Measurements from ENCODE around the gene VGF. TPM values are rescaled to one million over a fixed set of nuclear protein-coding genes. Genes with fewer than 3 reads are reported as not detected.
"Not testable (repeated sequence)": the region's sequence is repeated elsewhere in the genome, so short reads cannot be mapped to it uniquely, and the experiment has no call there.

The VGF gene
- total RNA-seq, 2 experiments from 2014 or later = 1.5 TPM; not detected in 1

DNA sequence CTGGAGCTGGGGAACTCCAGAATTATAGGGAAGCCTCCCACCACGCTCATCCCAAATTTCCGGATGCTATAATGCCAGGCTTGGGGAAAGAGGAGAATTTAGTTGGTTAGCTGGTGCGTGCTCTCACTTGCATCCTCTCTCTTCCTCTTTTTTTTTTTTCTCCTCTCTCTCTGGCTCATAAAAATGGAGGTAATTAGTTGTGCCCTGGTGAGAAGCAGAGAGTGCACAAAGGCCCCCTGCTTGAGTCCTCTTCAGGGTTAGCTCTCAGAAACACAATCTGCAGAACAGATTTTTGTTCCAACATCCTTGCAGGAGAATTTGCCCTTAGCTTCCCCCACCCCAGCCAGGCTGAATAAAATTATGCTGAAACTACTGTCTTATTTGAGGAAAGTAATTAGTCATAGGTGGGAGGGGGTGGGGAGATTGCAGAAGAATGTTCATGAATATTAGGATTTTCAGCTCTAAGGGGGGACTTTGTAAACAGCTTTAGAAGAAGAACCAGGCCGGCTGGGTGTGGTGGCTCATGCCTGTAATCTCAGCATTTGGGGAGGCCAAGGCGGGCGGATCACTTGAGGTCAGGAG, 30.9 kb downstream of the VGF start:
- no peaks in the 10 kb centered on the region for H3K36me3 ChIP-seq (ENCODE audit: insufficient read depth, low read length)
- H3K9me2 ChIP-seq (ENCODE audit: insufficient read depth, low read length) = no peaks in the 10 kb centered on the region
- BruUV-seq (replicated peaks) = no TSS peak
- H3K9me3 ChIP-seq (ENCODE audit: low read length) = no peaks in the 10 kb centered on the region
- intact Hi-C loops (cut with micrococcal nuclease; ENCODE audit: unreplicated experiment) = no loop called here
- DNase-seq (ENCODE audit: low spot score) = no peak
- H2AFZ ChIP-seq (ENCODE audit: low read length) = no peak overlapping the region
- H3K4me1 ChIP-seq (ENCODE audit: insufficient read depth, low read length, poor library complexity, severe bottlenecking) = peaks cover 8% of the 10 kb centered on the region
- no peak for TF ChIP-seq EZH2phosphoT487 (IDR thresholded peaks at IDR 0.05; ENCODE audit: borderline replicate concordance, low read depth, low read length)
- TF ChIP-seq, protein P1, sequence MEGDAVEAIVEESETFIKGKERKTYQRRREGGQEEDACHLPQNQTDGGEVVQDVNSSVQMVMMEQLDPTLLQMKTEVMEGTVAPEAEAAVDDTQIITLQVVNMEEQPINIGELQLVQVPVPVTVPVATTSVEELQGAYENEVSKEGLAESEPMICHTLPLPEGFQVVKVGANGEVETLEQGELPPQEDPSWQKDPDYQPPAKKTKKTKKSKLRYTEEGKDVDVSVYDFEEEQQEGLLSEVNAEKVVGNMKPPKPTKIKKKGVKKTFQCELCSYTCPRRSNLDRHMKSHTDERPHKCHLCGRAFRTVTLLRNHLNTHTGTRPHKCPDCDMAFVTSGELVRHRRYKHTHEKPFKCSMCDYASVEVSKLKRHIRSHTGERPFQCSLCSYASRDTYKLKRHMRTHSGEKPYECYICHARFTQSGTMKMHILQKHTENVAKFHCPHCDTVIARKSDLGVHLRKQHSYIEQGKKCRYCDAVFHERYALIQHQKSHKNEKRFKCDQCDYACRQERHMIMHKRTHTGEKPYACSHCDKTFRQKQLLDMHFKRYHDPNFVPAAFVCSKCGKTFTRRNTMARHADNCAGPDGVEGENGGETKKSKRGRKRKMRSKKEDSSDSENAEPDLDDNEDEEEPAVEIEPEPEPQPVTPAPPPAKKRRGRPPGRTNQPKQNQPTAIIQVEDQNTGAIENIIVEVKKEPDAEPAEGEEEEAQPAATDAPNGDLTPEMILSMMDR (conservative IDR thresholded peaks at IDR 0.05; ENCODE audit: low read length) = no peak
- no peak overlapping the region for H3K4me2 ChIP-seq (ENCODE audit: low read length)
- H3K4me3 ChIP-seq (ENCODE audit: low read depth, low read length, poor library complexity, severe bottlenecking) = no peak overlapping the region
- H4K20me1 ChIP-seq (ENCODE audit: insufficient read depth, low read length) = no peaks in the 10 kb centered on the region
- H3K79me2 ChIP-seq (ENCODE audit: insufficient read depth, low read depth, low read length) = no peaks in the 10 kb centered on the region
- ChIA-PET CTCF (ENCODE audit: unreplicated experiment) (no interaction called here), POLR2A (interaction anchor here (0.7 to 0.9 kb wide), 2 partner anchors 21 to 1996 kb away, joined by 3 read pairs; no protein-coding TSS in a partner anchor)
- no peak overlapping the region for H3K27ac ChIP-seq (ENCODE audit: low read depth, low read length, poor library complexity, severe bottlenecking)

DNA sequence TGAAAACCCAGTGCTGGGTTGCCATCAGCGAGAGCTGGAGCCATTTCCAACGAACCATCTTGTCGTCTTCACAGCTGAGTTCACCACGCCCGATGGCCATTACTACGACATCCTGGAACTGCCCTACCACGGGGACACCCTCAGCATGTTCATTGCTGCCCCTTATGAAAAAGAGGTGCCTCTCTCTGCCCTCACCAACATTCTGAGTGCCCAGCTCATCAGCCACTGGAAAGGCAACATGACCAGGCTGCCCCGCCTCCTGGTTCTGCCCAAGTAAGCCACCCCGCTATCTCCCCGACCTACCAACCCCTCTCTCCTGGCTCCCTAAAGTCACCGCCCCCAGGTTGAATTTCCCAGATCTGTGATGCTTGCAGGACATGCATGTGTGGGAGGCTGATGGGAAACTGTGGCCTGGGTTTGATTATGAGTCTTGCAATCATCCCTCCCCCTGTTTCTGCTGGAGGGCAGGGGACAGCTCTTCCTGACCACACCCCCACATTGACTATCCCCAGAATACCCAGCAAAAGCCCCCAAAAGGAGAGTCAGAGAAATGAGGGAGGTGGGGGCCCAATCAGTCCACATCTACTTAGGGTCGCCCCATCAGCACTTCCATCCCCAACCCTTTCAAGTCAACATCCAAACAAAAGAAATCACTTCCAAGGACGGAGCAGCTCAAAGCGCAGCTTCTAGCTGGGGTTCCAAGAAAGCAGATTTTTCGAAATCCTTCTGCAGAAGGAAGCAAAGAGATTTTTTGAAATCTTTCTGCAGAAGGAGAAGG, 31.6 kb downstream of the VGF start:
- POLR2A ChIA-PET = interaction anchor here (0.6 to 0.7 kb wide), 2 partner anchors 280 to 1995 kb away, joined by 3 to 4 read pairs; no protein-coding TSS in a partner anchor
- H3K4me1 ChIP-seq (ENCODE audit: insufficient read depth, low read length, poor library complexity, severe bottlenecking) = peaks cover 8% of the 10 kb centered on the region
- H3K4me2 ChIP-seq (ENCODE audit: low read length) = no peak overlapping the region
- H3K4me3 ChIP-seq (ENCODE audit: low read depth, low read length, poor library complexity, severe bottlenecking) = no peak overlapping the region
- CTCF ChIA-PET (ENCODE audit: unreplicated experiment) = no interaction called here
- H3K36me3 ChIP-seq (ENCODE audit: insufficient read depth, low read length) = no peaks in the 10 kb centered on the region
- H3K27ac ChIP-seq (ENCODE audit: low read depth, low read length, poor library complexity, severe bottlenecking) = no peak overlapping the region
- TF ChIP-seq EZH2phosphoT487 (IDR thresholded peaks at IDR 0.05; ENCODE audit: borderline replicate concordance, low read depth, low read length) = no peak
- no peak for DNase-seq (ENCODE audit: low spot score)
- H4K20me1 ChIP-seq (ENCODE audit: insufficient read depth, low read length) = no peaks in the 10 kb centered on the region
- BruUV-seq (replicated peaks) = no TSS peak
- no peaks in the 10 kb centered on the region for H3K9me3 ChIP-seq (ENCODE audit: low read length)
- H2AFZ ChIP-seq (ENCODE audit: low read length) = no peak overlapping the region
- intact Hi-C loops (cut with micrococcal nuclease; ENCODE audit: unreplicated experiment) = no loop called here
- H3K79me2 ChIP-seq (ENCODE audit: insufficient read depth, low read depth, low read length) = no peaks in the 10 kb centered on the region
- no peaks in the 10 kb centered on the region for H3K9me2 ChIP-seq (ENCODE audit: insufficient read depth, low read length)

DNA sequence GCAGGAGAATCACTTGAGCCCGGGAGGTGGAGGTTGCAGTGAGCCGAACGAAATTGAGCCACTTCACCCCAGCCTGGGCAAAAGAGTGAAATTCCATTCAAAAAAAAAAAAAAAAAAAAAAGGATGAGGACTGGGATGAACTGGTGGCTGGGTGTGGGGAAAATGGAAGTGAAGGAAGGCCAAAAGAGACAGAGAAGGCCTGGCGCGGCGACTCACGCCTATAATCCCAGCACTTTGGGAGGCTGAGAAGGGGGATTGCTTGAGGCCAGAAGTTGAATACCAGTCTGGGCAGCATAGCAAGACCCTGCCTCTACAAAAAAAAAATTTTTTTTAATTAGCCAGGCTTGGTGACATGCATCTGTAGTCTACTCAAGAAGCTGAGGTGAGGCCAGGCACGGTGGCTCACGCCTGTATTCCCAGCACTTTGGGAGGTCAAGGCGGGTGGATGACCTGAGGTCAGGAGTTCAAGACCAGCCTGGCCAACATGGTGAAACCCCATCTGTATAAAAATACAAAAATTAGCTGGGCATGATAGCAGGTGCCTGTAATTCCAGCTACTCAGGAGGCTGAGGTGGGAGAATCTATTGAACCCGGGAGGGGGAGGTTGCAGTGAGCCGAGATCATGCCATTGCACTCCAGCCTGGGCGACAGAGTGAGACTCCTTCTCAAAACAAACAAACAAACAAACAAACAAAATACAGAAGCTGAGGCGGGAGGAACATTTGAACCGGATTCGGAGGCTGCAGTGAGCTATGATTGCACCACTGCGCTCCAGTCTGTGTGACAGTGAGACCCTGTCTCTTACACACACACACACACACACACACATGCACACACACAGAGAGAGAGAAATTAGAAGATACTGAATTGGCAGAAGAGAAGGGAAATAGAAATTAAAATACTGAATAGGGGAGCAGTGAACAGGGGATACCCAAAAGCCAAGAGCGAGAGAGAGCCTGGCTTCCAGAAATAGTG, 32.5 kb downstream of the VGF start:
- H3K4me1 ChIP-seq (ENCODE audit: insufficient read depth, low read length, poor library complexity, severe bottlenecking); H3K36me3 ChIP-seq (ENCODE audit: insufficient read depth, low read length); H3K79me2 ChIP-seq (ENCODE audit: insufficient read depth, low read depth, low read length); H3K9me2 ChIP-seq (ENCODE audit: insufficient read depth, low read length); H2AFZ ChIP-seq (ENCODE audit: low read length); H3K27ac ChIP-seq (ENCODE audit: low read depth, low read length, poor library complexity, severe bottlenecking); H3K4me2 ChIP-seq (ENCODE audit: low read length); H3K9me3 ChIP-seq (ENCODE audit: low read length); H4K20me1 ChIP-seq (ENCODE audit: insufficient read depth, low read length); H3K4me3 ChIP-seq (ENCODE audit: low read depth, low read length, poor library complexity, severe bottlenecking); BruUV-seq (replicated peaks); CTCF ChIA-PET (ENCODE audit: unreplicated experiment); DNase-seq (ENCODE audit: low spot score); intact Hi-C loops (cut with micrococcal nuclease; ENCODE audit: unreplicated experiment): not testable (repeated sequence)
- POLR2A ChIA-PET = interaction anchor here (0.6 kb wide), 1 partner anchor 281 kb away, joined by 4 read pairs; no protein-coding TSS in a partner anchor

All from OCI-LY7 (cell line).